Central memory CD4-positive, alpha-beta T cell (primary cell): ENCODE measurements around the gene ZFPM1.

Experiments
- DNase-seq: peaks from one replicate; pipeline ENCODE4 v3.0.0; 2022

Gene ZFPM1

DNA sequence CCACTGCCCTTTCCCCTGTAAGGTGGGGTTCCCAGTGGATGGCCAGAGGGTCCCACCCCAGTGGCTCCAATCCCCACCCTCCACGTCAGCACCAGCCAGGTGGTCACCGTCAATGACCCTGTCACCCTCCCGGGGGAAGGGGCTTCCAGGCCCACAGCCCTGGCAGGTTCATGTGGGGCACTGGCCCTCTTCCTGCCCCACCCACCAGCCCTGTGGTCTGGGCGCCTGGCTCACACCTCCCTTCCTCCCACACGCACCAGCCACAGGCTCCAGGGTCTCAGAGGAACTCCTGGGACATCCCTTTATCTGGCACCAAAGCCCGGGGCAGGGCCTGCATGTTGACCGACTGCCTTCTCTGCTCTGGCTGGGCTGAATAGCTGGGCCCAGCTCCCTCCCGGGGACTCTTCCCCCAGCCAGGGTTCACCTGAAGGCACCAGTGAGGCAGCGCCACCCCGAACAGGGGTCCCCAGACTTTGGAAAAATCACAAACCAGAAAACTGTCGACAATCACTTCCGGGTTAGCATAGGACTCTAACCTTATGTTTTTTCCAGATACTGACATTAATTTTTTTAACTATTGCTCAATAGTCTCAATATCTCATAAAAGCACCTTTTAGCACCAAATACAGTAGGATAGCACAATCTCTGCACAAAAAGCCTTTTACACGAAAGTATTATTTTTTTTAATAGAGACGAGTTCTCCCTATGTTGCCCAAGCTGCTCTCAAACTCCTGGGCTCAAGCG is 95.2 kb downstream of the ZFPM1 start:
- DNase-seq = no peak

DNA sequence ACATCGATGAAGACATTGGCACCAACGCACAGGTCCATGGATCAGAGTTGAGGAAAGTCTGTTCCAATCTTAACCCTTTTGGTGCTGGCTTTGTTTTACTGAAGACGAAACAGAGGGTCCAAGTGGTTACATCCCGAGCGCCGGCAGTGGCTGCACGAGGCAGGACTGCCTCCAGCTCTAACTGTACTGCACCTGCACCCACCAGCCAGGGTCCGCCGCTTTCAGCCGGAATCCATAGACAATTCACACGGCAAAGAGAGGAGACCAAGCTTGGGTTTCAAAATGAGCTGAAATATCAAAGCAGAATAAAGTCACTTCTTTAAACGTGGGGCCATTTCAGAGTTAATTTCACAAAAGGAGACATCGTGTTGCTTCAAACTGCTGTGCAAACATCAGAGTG is 95.9 kb downstream of the ZFPM1 start:
- no peak for DNase-seq

DNA sequence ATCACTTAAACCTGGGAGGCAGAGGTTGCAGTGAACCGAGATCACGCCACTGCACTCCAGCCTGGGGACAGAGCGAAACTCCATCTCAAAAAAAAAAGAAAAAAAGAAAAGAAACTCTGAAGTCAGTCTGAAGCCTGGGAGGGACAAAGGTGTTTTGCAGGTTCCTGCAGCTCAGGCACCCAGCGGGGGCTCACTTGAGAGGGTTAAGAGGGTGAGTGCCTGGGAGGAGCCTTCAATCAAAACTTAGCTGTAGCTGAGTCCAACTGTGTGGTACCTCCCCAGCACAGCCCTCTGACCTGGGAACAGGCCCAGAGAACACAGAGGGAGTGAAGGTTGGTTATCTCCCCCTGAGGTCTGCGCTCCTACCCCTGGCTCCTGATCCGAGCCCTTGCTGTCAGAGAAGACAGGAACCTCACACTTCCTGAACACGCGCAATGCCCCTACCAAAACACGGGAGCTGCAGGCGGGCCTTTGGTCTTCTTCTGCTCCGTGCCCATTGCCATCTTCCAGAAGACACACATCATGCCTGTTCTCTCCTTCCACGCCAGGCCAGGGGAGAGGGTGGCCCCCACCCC is 96.7 kb downstream of the ZFPM1 start:
- DNase-seq = no peak

DNA sequence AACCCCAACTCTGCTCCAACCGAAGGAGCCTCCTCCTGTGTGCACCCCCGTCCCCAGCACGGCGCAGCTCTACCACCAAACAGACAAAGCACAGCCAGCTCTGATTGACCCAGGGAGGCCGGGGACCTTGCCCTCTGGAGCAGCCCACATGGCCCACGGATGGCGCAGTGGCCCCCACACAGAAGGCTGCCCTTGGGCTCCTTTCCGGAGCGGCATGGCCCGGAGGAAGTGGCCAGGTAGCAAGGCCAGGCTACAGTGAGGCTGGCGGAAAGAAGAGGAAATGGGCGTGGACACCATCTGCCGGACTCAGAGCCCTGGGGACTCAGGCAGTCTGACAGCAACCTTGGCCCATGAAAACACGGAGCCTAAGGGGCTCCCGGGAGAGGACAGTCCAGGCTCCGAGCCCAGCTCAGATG is 97.2 kb downstream of the ZFPM1 start:
- no peak for DNase-seq

DNA sequence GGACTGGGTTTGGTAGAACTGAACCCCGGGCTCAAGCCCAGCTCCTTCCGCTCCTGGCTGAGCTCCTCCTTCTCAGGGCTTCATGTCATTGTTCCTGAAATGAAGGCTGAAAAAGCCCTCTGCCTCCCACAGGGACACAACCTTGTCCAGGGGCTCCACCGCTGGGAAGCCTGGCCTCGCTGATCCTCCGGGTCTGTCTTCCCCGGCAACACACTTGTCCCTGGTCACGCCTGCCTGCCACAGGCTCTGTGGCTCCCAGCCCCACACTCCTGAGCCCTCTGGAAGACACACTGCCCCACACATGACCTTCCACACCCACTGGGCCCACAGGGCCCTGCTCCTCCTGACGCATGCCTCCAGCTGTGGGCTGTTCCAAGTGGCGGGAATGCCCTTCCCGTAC is 99.1 kb downstream of the ZFPM1 start:
- DNase-seq = no peak

DNA sequence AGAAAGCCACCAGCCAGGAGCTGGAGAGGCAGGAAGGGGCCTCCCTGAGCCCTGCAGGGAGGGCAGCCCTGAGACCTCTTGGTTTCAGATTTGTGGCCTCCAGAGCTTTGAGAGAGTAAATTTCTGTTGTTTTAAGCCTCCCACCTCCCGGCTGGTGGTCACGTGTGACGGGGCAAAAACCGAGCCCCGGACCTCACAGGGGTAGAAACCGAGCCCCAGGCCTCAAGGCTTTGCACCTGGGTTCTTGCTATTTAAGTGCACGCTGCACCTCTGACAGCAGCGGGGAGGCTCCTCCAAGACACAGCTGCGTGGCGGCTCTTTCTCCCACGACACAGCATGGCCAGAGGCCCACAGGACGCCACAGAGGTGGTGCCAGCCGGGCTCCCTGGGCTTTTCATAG is 99.7 kb downstream of the ZFPM1 start:
- DNase-seq = no peak

DNA sequence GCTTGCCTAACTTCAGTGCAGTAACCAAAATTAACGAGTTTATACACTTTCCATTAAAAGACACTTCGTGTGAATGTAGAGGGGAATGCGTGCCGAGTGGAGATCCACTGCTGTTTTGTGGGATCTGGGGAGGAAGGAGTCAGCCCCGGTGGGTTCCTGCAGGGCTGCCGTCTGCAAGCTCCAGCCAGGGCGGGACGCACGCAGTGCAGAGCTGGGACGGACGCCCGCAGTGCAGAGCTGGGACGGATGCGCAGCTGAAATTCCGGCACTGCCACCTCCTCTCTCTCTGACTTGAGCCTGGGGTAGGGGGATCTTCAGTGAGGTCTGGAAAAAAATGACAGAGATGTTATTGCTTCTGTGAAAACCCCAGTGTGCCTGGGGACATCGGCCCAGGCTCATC is 100.7 kb downstream of the ZFPM1 start:
- DNase-seq = no peak

DNA sequence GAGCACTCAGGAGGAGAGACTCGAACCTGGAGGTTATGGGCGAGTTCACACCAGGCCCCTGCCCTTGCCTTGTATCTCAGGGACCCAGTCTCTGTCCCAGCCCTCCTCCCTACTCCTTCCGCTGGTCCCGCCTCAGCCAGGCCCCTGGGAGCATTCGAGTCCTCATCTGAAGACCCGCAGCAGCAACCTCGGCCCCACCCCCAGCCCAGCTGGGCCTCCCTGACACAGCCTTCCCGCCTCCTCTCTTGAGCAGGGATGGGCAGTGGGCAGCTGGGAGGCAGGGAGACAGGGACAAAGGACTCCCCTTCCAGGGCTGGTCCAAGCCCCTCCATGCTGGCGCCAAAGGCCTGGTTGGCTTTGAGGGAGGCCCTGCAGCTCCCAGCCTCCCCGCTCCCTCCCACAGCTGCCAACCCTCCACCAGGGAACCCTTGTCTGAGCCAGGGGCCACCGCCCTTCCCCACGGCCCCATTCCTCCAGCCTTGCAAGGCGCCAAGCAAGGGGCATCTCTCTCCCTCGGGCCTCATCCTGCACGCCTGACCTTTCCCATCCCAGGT is 101.7 kb downstream of the ZFPM1 start:
- no peak for DNase-seq

DNA sequence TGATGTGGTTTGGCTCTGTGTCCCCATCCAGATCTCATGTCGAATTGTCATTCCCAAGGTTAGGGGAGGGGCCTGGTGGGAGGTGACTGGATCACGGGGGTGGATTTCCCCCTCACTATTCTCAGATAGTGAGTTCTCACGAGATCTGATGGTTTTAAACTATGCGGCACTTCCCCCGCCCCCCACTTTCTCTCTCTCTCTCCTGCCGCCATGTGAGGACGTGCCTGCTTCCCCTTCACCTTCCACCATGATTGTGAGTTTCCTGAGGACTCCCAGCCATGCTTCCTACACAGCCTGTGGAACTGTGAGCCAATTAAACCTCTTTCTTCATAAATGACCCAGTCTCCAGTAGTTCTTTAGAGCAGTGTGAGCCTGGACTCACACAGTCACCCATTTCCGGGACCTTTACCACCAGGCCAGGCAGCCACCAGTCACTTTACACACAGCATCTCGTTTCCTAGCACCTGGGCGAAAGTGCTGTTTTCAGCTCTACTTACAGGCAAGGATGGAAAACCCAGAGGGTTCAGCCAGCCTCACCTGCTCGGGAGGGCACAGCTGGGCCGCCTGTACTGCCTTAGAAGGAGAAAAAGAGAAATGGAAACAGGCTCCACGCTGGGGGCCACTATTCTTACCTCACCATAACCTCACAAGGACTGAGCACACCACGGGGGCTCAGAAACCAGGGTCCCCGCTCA is 103.4 kb downstream of the ZFPM1 start:
- DNase-seq = no peak

DNA sequence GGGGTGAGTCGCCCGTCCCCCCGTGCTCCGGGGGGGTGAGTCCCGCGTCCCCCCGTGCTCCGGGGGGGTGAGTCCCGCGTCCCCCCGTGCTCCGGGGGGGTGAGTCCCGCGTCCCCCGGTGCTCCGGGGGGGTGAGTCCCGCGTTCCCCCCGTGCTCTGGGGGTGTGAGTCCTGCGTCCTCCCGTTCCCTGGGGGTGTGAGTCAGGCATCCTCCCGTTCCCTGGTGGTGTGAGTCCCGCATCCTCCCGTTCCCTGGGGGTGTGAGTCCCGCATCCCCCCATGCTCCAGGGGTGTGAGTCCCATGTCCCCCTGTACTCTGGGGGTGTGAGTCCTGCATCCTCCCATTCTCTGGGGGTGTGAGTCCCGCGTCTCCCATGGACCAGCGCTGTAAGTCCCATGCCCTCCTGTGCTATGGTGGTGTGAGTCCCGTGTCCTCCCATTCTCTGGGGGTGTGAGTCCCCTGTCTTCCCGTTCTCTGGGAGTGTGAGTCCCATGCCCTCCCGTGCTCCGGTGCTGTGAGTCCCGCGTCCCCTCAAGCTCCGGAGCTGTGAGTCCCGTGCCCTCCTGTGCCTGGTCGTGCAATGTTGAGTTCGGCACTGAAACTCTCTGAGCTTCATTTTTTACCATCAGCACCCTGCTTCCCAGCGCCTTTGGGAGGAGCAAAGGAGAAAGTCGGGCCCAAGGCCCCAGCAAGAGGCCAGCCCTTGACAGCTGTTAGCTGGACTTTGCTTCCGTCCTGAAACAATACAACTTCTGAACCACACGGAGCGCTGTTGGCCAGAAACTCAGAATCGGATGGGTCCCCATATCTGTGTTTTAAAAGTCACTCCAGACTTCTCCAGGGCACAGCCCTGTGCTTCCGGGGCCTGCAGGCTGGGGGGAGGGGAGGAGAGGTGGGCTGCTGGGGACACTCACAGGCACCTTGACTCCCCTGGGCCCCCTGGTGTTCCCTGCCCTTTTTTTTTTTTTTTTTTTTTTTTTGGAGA is 105.7 kb downstream of the ZFPM1 start:
- no peak for DNase-seq

DNA sequence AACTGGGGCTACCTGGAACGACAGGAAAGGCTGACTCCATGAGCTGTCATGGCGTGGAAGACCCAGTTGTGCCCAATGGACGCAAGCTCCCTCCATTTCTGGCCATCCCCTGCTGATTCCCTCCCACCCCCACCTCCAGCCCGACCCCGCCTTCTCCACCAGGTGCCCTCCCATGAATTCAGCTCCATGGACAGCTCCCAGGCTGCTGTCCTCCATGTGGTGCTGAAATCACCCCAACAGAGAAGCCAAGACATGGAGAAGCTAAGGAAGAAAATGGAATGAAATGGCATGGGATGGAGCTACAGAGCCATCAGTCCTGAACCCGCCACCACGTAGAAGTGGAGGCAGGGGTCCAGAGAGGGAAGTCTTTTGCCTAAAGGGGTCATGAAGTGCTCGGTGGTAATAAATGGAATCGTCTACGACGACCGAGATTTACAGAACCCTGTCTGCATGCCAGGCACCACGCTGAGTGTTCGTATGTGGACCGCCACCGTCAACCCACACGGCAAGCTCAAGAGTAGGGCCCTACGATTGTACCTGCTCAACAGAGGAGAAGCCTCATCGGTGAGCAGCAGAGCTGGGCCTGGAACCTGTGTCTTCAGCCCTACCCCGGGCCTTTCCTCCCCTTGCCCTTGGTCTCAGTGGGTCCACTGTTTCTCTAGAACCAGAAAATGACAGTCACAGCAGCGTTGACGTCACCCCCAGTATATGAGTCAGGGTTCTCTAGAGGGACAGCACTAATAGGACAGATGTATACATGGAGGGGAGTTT is 107.8 kb downstream of the ZFPM1 start:
- DNase-seq = no peak

DNA sequence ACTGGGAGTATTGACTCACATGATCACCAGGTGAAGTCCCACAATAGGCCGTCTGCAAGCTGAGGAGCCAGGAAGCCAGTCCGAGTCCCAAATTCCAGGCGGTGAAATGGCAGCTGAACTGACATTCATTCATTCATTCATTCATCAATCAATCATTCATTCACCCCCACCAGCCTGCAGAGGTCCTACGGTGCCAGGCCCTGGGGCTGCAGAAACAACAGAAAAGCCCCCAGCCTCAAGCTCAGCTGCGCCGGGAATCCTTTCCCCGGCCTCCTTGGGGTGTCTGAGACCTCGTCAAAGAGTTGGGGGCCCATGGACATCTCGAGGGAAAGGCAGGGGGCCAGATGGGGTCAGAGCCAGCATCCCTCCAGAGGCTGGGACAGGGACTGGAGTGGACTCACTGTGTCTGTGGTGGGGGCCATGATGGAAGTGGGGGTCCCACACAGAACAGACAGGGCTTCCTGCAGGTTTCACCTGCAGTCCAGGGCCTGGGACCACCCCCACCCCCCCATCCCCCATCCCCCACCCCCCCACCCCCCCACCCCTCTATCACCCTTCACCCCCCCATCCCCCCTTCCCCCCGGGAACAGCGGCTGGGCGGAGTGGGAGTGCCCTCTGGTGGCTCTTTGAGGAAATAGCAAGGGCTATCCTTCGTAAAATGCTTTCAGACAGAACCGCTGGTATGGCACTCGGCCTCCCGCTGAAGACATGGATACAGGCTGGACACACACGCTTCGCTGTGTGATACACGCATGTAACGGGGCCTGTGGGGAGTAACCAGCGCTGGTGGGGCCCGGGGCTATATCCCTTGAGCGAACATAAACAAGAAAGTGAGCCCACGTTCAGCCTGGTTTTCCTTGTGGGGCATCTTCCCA is 108.6 kb downstream of the ZFPM1 start:
- peak; percentile 46 for DNase-seq

DNA sequence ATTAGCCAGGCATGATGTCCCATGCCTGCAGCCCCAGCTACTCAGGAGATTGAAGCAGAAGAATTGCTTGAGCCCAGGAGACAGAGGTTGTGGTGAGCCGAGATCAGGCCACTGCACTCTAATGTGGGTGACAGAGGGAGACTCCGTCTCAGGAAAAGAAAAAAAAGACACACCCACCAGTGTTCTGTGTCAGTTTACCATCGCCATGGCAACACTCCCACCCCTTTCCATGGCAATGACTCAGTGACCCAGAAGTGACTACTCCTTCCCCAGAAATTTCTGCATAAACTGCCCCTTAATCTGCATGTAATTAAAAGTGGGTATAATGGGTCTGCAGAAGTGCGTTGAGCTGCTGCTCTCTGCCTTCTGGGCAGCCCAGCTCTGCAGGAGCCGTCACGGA is 113.1 kb downstream of the ZFPM1 start:
- DNase-seq = no peak

DNA sequence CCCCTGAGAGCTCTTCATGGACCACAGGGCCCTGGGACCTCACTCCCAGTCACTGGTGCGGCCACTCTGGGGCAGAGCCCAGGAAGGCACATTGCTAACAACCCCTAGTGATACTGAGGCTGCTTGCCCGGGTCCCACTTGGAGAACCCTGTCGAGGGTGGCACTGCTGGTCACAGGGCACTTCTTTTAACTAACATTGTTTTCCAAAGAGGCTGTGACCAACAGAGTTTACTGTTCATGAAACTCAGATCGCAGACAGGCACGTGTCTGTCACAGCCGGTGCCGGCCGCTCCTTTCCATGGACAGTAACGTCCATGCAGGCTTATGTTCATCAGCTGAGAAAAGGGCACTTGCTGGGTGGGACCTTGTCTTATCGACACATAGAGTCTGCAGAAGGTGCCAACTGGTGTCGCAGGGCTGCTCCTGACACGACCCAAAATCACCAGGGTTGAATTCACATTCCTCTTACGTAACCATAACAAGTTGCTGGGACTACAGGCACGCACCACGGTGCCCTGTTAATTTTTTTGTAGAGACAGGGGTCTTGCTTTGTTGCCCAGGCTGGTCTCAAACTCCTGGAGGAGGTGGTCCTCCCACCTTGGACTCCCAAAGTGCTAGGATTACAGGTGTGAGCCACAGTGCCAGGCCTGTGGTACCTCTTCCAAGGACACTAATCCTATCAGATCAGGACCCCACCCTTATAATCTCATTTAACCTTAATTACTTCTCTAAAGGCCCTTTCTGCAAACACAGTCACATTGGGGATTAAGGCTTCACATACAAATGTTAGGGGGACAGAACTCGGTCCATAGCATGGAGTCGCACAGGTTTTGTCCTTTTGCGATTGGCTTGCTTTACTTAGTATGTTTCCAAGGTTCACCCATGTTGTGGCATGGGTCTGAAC is 115.9 kb downstream of the ZFPM1 start:
- DNase-seq = no peak

DNA sequence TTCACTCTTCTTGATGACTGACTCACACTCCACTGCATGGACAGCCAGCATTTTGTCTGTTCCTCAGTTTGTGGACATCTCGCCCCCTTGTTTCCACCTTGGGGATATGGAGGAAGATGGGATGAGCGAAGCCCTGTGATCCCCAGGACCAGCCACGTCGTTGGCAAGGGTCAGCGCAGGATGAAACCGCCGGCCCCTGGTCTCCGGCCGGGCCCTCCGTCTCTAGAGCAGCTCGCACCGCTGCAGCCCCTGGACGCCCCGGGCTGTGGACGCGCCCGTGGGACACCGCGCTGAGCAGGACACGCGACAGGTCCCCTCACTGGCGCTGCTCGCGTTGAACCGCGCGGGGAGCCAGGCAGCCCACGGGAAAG is 116.5 kb downstream of the ZFPM1 start:
- DNase-seq = no peak

DNA sequence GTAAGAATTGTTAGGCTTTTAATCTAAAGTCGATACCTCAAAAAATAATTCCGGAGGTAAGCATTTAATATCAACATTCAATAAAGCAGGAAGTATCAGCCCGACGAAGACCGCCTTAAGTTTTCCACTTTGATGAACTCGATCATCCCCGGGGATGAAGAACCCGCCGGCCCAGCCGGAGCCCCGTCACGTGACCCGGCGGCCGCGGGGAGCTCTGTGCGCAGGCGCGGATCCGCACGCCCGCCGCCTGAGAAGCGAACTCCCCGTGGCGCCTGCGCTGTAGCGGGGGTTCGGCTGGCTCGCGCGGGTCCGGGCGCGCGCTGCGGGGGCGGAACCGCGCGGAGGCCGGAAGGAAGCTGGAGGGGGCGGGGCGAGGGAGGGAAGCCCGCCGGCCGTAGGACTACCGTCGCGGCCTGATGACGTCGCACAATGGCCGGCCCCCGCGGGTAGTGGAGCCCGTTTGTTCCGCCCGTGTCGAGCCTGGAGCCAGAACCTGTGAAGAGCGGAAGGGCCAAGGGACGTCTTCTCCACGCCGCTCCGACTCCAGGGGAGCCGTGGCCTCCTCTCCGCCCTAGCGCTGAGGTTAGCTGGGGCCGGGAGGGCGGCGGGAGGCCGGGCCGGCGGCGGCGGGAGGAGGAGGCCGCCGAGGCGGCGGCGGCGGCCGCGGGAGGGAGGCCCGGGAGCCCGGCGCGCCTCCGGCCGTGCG is 117.1 kb downstream of the ZFPM1 start, which contains the start of gene ZC3H18:
Gene ZC3H18 (plus strand): TSS at position 419 of the 706 bp plus-strand sequence. CDS start 6,721 bp downstream, outside the sequence.
- DNase-seq = peak; percentile 96

DNA sequence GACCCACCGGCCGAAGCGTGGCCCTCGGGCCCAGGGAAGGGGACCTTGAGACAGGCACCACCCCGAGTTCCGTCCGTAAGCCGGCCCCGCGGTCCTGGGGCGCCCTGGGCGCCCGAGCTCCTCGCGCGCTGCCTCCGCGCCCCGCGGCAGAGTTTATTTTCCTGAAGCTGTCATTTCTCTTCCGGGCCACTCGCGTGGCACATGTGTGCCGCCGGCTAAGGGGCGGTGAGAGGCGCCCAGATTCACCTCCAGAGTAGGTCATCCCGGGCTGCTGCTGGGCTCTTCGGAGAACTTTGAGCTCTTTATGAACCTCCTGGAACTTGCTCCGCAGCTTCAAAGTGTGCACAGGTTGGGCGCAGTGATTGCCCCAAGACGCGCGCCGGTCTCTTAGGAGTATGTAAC is 117.6 kb downstream of the ZFPM1 start:
- peak; percentile 48 for DNase-seq

DNA sequence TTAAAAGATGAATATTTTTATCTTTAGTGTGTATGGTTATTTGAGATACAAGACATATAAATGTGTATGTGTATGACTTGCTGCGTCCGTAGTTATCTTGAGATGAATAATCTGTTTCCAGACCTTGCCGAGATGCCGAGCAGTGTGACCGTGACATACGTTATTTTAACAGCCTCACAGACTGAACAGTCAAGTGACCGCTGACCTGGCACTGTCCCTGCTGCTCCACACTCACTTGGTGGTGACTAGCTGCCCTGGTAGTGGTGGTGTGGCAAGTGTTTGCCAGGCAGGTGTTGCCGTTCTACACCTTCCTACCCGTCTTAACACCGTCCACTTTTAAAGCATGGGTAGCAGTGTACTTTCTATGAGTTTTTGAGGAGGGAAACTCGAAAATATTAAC is 122.2 kb downstream of the ZFPM1 start:
- no peak for DNase-seq

DNA sequence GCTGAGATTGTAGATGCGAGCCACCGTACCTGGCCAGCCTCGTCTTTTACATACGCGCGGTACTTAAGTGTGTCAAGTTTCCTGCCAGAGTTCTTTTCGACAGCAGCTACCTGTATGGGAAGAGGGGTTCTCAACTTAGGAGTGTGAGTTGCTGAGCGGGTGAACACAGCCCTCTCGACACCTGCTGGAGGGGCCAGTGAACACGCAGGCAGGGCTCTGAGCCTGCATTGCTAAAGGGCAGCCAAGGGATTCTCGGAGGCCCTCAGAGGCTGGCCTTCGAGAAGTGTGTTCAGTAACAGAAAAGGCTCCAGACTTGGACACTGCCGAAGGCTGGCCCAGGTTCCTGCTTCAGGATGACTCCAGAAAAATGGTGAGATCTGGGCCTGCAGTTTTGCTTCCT is 123.2 kb downstream of the ZFPM1 start:
- DNase-seq = no peak
